Erythroblast (primary cell): ENCODE results near the gene ANKRD1.

Experiments
- GATA1 ChIP-seq: IDR thresholded peaks from 2 replicates; pipeline ENCODE4 v1.6.1; 2011; ENCODE audit warnings: low read depth, mild to moderate bottlenecking, control low read depth, low read length, moderate library complexity
- POLR2A ChIP-seq: IDR thresholded peaks from 2 replicates; pipeline ENCODE4 v1.6.1; 2011; ENCODE audit warnings: mild to moderate bottlenecking, low read length

DNA sequence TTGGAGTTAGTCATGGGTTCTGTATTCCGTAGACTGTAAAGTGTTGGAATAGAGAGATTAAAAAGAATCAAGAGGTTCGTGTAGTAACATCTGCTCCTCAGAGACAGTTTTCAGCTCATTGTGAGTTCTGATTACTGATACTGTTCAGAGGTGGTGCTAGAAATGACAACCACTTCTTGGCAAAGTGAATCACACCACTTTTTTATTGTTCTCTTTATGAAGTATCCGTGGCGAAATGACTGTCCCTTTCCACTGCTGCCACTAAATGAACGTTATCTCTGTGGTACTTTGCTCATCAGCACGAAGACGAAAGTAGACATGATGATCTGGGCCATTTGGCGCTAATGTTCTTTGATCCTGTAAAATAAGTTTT lies 48.3 kb downstream of the ANKRD1 start:
- TF ChIP-seq POLR2A (no peak), GATA1 (no peak)
